Activated CD4-positive, alpha-beta T cell treated with anti-CD3 and anti-CD28 coated beads, Interleukin-2, amount 10 ng/mL, durations not matched to agents 7 days and 5 days (primary cell): ENCODE results near the gene AP3D1. TPM values are rescaled to one million over a fixed set of nuclear protein-coding genes. Genes with fewer than 3 reads are reported as not detected.

Experiments
- total RNA-seq, 2 experiments: library from RNA; stranded (reverse); gene quantifications; one replicate each; pipeline ENCODE4 v1.2.3, GENCODE V29; 2021

The AP3D1 gene
- total RNA-seq, 2 experiments from 2014 or later = 95.7 to 95.8 TPM

Other genes with a start within 250 kb of the AP3D1 start
- gene ADAT3, start 246.2 kb downstream of the AP3D1 start, total RNA-seq = 10 to 100 TPM; 10.6 to 13.3 TPM
- gene SCAMP4, start 246.2 kb downstream of the AP3D1 start, total RNA-seq = 10 to 100 TPM; 27.5 to 37.9 TPM
- gene CSNK1G2, start 210.4 kb downstream of the AP3D1 start, total RNA-seq = 100 to 1,000 TPM; 112 to 119 TPM
- 10 to 100 TPM; 61.3 to 66.3 TPM for gene BTBD2, start 135.9 kb downstream of the AP3D1 start, total RNA-seq
- gene MKNK2, start 100.3 kb downstream of the AP3D1 start, total RNA-seq = 100 to 1,000 TPM; 198 to 228 TPM
- 100 to 1,000 TPM; 217 to 239 TPM for gene MOB3A, start 55.2 kb downstream of the AP3D1 start, total RNA-seq
- 1 to 10 TPM; 7.5 to 9.9 TPM for gene IZUMO4, start 54.7 kb downstream of the AP3D1 start, total RNA-seq
- 10 to 100 TPM; 62.3 to 66.2 TPM for gene DOT1L, start 12.4 kb upstream of the AP3D1 start, total RNA-seq
- 10 to 100 TPM; 56.2 to 71.9 TPM for gene PLEKHJ1, start 84.8 kb upstream of the AP3D1 start, total RNA-seq
- gene SF3A2, start 85.3 kb upstream of the AP3D1 start, total RNA-seq = 100 to 1,000 TPM; 142 to 151 TPM
- gene AMH, start 97.8 kb upstream of the AP3D1 start, total RNA-seq = 1 to 10 TPM; 5.2 to 9.2 TPM
- under 1 TPM in 1 of 2 experiments, not detected in 1; 0.27 TPM for gene JSRP1, start 104.9 kb upstream of the AP3D1 start, total RNA-seq
- gene PEAK3, start 130.6 kb upstream of the AP3D1 start, total RNA-seq = under 1 TPM; 0.17 to 0.25 TPM
- under 1 TPM; 0.35 to 0.44 TPM for gene LINGO3, start 156.6 kb upstream of the AP3D1 start, total RNA-seq
- gene LSM7, start 177.0 kb upstream of the AP3D1 start, total RNA-seq = 100 to 1,000 TPM; 105 to 114 TPM
- 10 to 100 TPM; 69.9 to 96.6 TPM for gene SPPL2B, start 177.1 kb upstream of the AP3D1 start, total RNA-seq
- gene TMPRSS9, start 208.7 kb upstream of the AP3D1 start, total RNA-seq = not detected